OCI-LY7 (cell line): ENCODE results near the gene P3H3. TPM values are rescaled to one million over a fixed set of nuclear protein-coding genes. Genes with fewer than 3 reads are reported as not detected.

Source experiments
- BruUV-seq: library from RNA; stranded (reverse); fragments of 400-500 nt; replicated peaks from 2 replicates; lab custom pipeline; 2021; lab: Mats Ljungman, UMichigan
- CTCF ChIA-PET: fragments of 300-600 bp; sonication (Branson Sonifier 250); formaldehyde crosslinking; loops from one replicate; lab custom pipeline; 2022; ENCODE audit warnings: antibody characterized with exemption; ENCODE audit not compliant: unreplicated experiment; lab: Charles Lee
- POLR2A ChIA-PET: fragments of 300-600 bp; sonication (Branson Sonifier 250); formaldehyde crosslinking; loops from one replicate; lab custom pipeline; 2022; ENCODE audit warnings: antibody characterized with exemption; lab: Charles Lee
- DNase-seq: peaks from one replicate; pipeline ENCODE4 v3.0.0-alpha.2; 2015; ENCODE audit warnings: low spot score
- H2AFZ ChIP-seq: fragments of 200-600 bp; sonication (generic), shearing (Covaris generic); 2 replicates; pipeline ENCODE4 v1.6.1; 2014; ENCODE audit warnings: mild to moderate bottlenecking, antibody characterized with exemption, low read length, moderate library complexity
- H3K27ac ChIP-seq: fragments of 200-600 bp; sonication (generic); 2 replicates; pipeline ENCODE4 v1.5.1; 2014; ENCODE audit warnings: mixed run types, low read depth, mild to moderate bottlenecking, moderate library complexity, low read length, inconsistent platforms; ENCODE audit not compliant: poor library complexity, severe bottlenecking
- H3K36me3 ChIP-seq: fragments of 200-600 bp; sonication (generic); 2 replicates; pipeline ENCODE4 v1.6.1; 2014; ENCODE audit warnings: mild to moderate bottlenecking, antibody characterized with exemption, low read length, moderate library complexity, mixed read lengths; ENCODE audit not compliant: insufficient read depth
- H3K4me1 ChIP-seq: fragments of 200-600 bp; sonication (generic); 2 replicates; pipeline ENCODE4 v1.5.1; 2014; ENCODE audit warnings: mild to moderate bottlenecking, low read length; ENCODE audit not compliant: insufficient read depth, poor library complexity, severe bottlenecking
- H3K4me2 ChIP-seq: fragments of 200-600 bp; sonication (generic); 2 replicates; pipeline ENCODE4 v1.6.1; 2014; ENCODE audit warnings: mild to moderate bottlenecking, low read length
- H3K4me3 ChIP-seq: fragments of 200-600 bp; sonication (generic); 2 replicates; pipeline ENCODE4 v1.5.1; 2014; ENCODE audit warnings: mild to moderate bottlenecking, low read depth, low read length; ENCODE audit not compliant: poor library complexity, severe bottlenecking
- H3K79me2 ChIP-seq: fragments of 200-600 bp; sonication (generic); 2 replicates; pipeline ENCODE4 v1.6.1; 2016; ENCODE audit warnings: low read depth, mild to moderate bottlenecking, low read length, moderate library complexity, mixed read lengths; ENCODE audit not compliant: insufficient read depth
- H3K9me2 ChIP-seq: fragments of 200-600 bp; sonication (generic); 2 replicates; pipeline ENCODE4 v1.6.1; 2016; ENCODE audit warnings: mild to moderate bottlenecking, low read length, mixed read lengths; ENCODE audit not compliant: insufficient read depth
- H3K9me3 ChIP-seq: fragments of 200-600 bp; sonication (generic); 2 replicates; pipeline ENCODE4 v1.6.1; 2014; ENCODE audit warnings: mild to moderate bottlenecking, mixed run types, low read length, mixed read lengths
- H4K20me1 ChIP-seq: fragments of 200-600 bp; sonication (generic); 2 replicates; pipeline ENCODE4 v1.6.1; 2014; ENCODE audit warnings: mild to moderate bottlenecking, antibody characterized with exemption, low read length, moderate library complexity, mixed read lengths; ENCODE audit not compliant: insufficient read depth
- CTCF ChIP-seq: fragments of 200-600 bp; sonication (generic); conservative IDR thresholded peaks from 2 replicates; pipeline ENCODE4 v1.5.1; 2014; ENCODE audit warnings: mild to moderate bottlenecking, antibody characterized with exemption, low read length, moderate library complexity, mixed read lengths
- EZH2phosphoT487 ChIP-seq: fragments of 200-600 bp; sonication (generic); IDR thresholded peaks from 2 replicates; pipeline ENCODE4 v1.6.1; 2018; ENCODE audit warnings: low read depth, borderline replicate concordance, mild to moderate bottlenecking, mixed run types, antibody characterized with exemption, low read length, moderate library complexity, mixed read lengths
- intact Hi-C: fragments of 100-400 bp; cut with micrococcal nuclease; formaldehyde crosslinking; loops from one replicate; pipeline ENCODE4 v1.10.0; 2022; ENCODE audit not compliant: unreplicated experiment
- total RNA-seq, 2 experiments: library from RNA; depleted of rRNA in 1 of 2; stranded (reverse); fragments of >200 nt in 1 of 2; shearing (Covaris generic) in 1 of 2; gene quantifications; 2 replicates each; pipeline ENCODE4 v1.2.3, GENCODE V29; 2014 to 2022

The P3H3 gene
- total RNA-seq, 2 experiments from 2014 or later: 0.93 to 1.0 TPM

- intact Hi-C loops: loop anchor here (5.0 kb wide), 1 partner anchor 43 kb away; the partner anchor contains the start of gene P3H3
- Histone ChIP-seq H2AFZ (peak overlapping the region; percentile 29), H3K4me1 (peaks cover 42% of the 10 kb centered on the region), H3K9me3 (no peaks in the 10 kb centered on the region), H3K9me2 (no peaks in the 10 kb centered on the region), H3K79me2 (no peaks in the 10 kb centered on the region), H4K20me1 (no peaks in the 10 kb centered on the region), H3K4me2 (no peak overlapping the region), H3K27ac (no peak overlapping the region), H3K36me3 (no peaks in the 10 kb centered on the region), H3K4me3 (no peak overlapping the region)
- BruUV-seq: no TSS peak
- no peak for DNase-seq
- ChIA-PET POLR2A (interaction anchor here (0.7 to 2.0 kb wide), 2 partner anchors 9 to 58 kb away, joined by 3 to 7 read pairs; no protein-coding TSS in a partner anchor), CTCF (interaction anchor here (0.6 to 2.2 kb wide), 2 partner anchors 30 to 37 kb away, joined by 4 to 6 read pairs; partner anchors contain the start of gene MLF2)
- no peak for TF ChIP-seq CTCF
- TF ChIP-seq EZH2phosphoT487: no peak
Observed at GRCh38 chr12:6783828-6784227, 44.4 kb upstream of the P3H3 start.

GRCh38 chr12:6784296-6784695 lies 43.9 kb upstream of the P3H3 start:
- no peaks in the 10 kb centered on the region for H3K9me2 ChIP-seq
- H3K79me2 ChIP-seq: no peaks in the 10 kb centered on the region
- intact Hi-C loops: loop anchor here (5.0 kb wide), 1 partner anchor 43 kb away; the partner anchor contains the start of gene P3H3
- no peak overlapping the region for H3K4me3 ChIP-seq
- H3K4me1 ChIP-seq: peaks cover 39% of the 10 kb centered on the region
- CTCF ChIA-PET: interaction anchor here (0.6 kb wide), 1 partner anchor 37 kb away, joined by 4 read pairs; no protein-coding TSS in a partner anchor
- no peak for TF ChIP-seq CTCF
- no peaks in the 10 kb centered on the region for H3K9me3 ChIP-seq
- H4K20me1 ChIP-seq: no peaks in the 10 kb centered on the region
- no peak for DNase-seq
- H3K36me3 ChIP-seq: no peaks in the 10 kb centered on the region
- no peak overlapping the region for H3K27ac ChIP-seq
- peak overlapping the region; percentile 16; the same call in 1 of the 2 replicates for H2AFZ ChIP-seq
- BruUV-seq: no TSS peak
- POLR2A ChIA-PET: interaction anchor here (0.7 kb wide), 1 partner anchor 58 kb away, joined by 3 read pairs; no protein-coding TSS in a partner anchor
- no peak overlapping the region for H3K4me2 ChIP-seq

- ChIA-PET POLR2A (interaction anchor here (0.7 kb wide), 1 partner anchor 59 kb away, joined by 3 read pairs; no protein-coding TSS in a partner anchor), CTCF (no interaction called here)
- Histone ChIP-seq H2AFZ (peak overlapping the region; percentile 16; the same call in 1 of the 2 replicates), H3K79me2 (no peaks in the 10 kb centered on the region), H3K9me2 (no peaks in the 10 kb centered on the region), H3K36me3 (no peaks in the 10 kb centered on the region), H3K9me3 (no peaks in the 10 kb centered on the region), H3K4me2 (no peak overlapping the region), H3K27ac (no peak overlapping the region), H4K20me1 (no peaks in the 10 kb centered on the region), H3K4me3 (no peak overlapping the region), H3K4me1 (peaks cover 40% of the 10 kb centered on the region)
- DNase-seq: no peak
- TF ChIP-seq CTCF: no peak
- no peak for TF ChIP-seq EZH2phosphoT487
- intact Hi-C loops: loop anchor here (5.0 kb wide), 1 partner anchor 43 kb away; the partner anchor contains the start of gene P3H3
- no TSS peak for BruUV-seq
Observed at GRCh38 chr12:6784761-6785160, 43.4 kb upstream of the P3H3 start.
